ENCODE results near the gene GAA.

DNA sequence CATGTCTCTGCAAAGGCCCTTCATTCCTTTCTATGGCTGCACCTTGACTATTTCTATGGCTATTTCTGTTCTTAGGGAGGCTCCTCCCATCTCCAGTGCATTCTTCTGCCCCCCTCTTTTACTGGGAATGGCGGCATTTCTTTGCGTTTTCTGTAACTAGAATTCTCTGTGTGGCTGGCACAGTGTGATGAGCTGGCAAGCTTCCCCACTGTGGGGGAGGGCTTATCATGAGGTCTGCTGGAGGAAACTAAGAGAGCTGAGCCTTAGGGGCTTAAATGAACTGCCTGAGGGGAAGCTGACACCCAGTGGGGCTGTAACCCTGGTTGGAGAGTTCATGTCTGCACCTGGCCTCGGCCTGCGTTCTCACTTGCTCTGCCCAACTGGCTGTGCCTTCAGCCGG is 67.0 kb downstream of the GAA start:
- TF ChIP-seq GATA3 (IDR thresholded peaks at IDR 0.05; ENCODE audit: low read depth, low read length) (no peak), GATA2 (IDR thresholded peaks at IDR 0.05; ENCODE audit: low read depth, low read length) (no peak)

All from SH-SY5Y (cell line).